Measurements from ENCODE around the gene SMARCD3. TPM values are rescaled to one million over a fixed set of nuclear protein-coding genes. Genes with fewer than 3 reads are reported as not detected.

Gene SMARCD3
- total RNA-seq, 2 donors from 2014 or later, result 81.5 to 125 TPM

DNA sequence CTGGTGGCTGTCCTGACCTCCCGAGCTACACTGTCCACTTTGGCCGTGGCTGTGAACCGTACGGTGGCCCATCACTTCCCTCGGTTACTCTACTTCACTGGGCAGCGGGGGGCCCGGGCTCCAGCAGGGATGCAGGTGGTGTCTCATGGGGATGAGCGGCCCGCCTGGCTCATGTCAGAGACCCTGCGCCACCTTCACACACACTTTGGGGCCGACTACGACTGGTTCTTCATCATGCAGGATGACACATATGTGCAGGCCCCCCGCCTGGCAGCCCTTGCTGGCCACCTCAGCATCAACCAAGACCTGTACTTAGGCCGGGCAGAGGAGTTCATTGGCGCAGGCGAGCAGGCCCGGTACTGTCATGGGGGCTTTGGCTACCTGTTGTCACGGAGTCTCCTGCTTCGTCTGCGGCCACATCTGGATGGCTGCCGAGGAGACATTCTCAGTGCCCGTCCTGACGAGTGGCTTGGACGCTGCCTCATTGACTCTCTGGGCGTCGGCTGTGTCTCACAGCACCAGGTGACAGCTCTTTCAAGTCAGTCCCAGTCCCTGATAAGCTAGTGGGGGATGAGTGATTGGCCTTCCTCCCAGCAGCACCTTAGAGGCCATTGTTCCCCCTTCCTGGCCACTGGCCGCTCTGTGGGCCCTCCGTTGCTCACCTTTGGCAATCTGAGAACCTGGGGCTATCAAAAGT is 13.3 kb downstream of the SMARCD3 start:
- Histone ChIP-seq H3K9me3 (no peaks in the 10 kb centered on the region), H3K27me3 (no peaks in the 10 kb centered on the region), H3K27ac (no peak overlapping the region), H3K4me3 (no peak overlapping the region), H3K36me3 (peaks cover 53% of the 10 kb centered on the region), H3K4me1 (peaks cover 0 to 40% of the 10 kb centered on the region in 2 donors)
- TF ChIP-seq, protein P1, sequence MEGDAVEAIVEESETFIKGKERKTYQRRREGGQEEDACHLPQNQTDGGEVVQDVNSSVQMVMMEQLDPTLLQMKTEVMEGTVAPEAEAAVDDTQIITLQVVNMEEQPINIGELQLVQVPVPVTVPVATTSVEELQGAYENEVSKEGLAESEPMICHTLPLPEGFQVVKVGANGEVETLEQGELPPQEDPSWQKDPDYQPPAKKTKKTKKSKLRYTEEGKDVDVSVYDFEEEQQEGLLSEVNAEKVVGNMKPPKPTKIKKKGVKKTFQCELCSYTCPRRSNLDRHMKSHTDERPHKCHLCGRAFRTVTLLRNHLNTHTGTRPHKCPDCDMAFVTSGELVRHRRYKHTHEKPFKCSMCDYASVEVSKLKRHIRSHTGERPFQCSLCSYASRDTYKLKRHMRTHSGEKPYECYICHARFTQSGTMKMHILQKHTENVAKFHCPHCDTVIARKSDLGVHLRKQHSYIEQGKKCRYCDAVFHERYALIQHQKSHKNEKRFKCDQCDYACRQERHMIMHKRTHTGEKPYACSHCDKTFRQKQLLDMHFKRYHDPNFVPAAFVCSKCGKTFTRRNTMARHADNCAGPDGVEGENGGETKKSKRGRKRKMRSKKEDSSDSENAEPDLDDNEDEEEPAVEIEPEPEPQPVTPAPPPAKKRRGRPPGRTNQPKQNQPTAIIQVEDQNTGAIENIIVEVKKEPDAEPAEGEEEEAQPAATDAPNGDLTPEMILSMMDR (IDR thresholded peaks at IDR 0.05), result no peak
- no peak for DNase-seq (ENCODE audit: low spot score)

DNA sequence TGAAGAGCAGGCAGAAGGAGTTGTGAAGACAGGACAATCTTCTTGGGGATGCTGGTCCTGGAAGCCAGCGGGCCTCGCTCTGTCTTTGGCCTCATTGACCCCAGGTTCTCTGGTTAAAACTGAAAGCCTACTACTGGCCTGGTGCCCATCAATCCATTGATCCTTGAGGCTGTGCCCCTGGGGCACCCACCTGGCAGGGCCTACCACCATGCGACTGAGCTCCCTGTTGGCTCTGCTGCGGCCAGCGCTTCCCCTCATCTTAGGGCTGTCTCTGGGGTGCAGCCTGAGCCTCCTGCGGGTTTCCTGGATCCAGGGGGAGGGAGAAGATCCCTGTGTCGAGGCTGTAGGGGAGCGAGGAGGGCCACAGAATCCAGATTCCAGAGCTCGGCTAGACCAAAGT is 14.7 kb downstream of the SMARCD3 start:
- Histone ChIP-seq H3K36me3 (peaks cover 39% of the 10 kb centered on the region), H3K27me3 (no peaks in the 10 kb centered on the region), H3K4me3 (peak overlapping the region in 1 of 2 donors; percentile 87), H3K27ac (peak overlapping the region in 1 of 2 donors; percentile 91), H3K4me1 (peaks cover 0 to 32% of the 10 kb centered on the region in 2 donors), H3K9me3 (no peaks in the 10 kb centered on the region)
- no peak for DNase-seq (ENCODE audit: low spot score)
- TF ChIP-seq, protein P1 (IDR thresholded peaks at IDR 0.05), result no peak

DNA sequence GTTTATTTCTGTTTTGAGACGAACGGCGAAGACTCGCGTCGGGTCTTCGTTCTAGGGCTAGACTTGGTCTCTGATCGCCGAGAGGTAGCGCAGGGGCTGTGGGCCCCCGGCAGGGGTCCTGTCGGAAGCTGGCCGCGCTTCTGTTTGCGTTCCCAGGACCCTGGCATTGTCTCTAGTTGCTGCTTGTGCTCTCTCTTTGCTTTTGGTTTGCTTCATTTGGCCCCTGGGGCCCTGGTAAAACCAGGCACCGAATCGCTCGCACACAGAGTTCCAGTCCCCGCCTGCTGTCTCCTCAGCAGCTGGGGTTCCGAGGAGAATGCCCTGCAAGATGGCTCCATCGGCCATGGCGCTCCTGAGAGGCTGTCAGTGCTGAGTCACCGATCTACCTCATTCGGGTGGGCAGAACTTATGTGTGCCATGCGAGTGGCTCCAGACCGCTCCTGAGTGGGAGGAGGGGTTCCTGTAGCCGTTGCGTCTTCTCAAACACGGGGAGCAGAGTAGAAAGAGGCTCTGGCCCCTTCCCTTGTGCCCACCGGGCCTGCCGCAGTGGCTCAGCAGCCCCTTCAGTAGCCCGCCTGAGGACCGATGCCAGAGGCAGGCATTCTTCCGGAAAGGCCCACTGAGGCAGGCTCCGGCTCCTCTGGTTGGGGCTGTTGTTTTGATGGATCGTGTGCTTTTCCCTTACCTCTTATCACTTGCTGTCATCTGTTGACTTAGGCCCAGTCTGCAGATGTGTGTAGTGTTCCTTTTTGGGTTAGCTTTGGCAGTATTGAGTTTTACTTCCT is 15.4 kb downstream of the SMARCD3 start:
- peak overlapping the region; percentile 79 to 87 for H3K4me3 ChIP-seq
- peak overlapping the region; percentile 82 to 91 for H3K27ac ChIP-seq
- TF ChIP-seq, protein P1 (IDR thresholded peaks at IDR 0.05), result no peak
- no peaks in the 10 kb centered on the region for H3K27me3 ChIP-seq
- H3K9me3 ChIP-seq, result no peaks in the 10 kb centered on the region
- DNase-seq (ENCODE audit: low spot score), result peak; percentile 74
- peaks cover 32% of the 10 kb centered on the region for H3K36me3 ChIP-seq
- peaks cover 0 to 32% of the 10 kb centered on the region in 2 donors for H3K4me1 ChIP-seq

DNA sequence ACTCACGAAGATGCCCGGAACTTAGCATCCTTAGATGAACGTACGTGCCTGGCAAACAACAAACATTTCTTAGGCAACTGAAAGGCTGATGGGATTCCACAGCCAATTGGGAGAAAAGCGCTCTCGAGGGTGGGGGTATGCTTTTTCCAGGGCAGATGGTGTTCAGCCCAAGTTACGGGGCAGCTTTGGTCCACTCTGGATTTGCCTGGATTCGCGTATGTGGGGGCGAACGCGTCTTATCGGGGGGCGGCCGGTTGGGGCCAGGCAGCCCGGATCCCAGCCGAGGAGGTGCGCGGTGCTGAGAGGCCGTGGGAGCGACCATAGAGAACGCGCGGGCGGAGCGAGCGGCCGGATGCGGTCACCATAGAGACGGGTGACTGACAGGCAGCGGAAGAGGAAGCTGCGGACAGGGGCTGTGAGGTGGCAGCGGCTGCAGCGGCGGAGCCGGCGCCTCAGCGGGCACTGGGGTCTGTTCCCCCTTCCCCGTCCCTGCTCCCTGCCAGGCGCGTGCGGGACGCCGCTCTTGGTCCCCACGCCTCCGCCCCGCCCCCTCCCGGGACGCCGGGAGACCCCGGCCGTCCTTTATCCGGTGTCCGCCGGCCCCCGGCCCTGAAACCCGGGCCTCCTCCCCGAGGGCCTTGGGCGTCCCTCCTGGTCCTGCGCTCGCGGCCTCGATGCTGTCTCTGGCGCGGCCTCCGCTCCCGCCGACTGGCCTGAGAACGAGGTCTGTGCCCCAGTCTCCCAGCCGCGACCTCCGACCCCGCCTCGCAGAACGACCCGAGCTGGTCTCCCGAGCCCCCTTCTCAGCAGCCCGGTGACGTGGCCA is 16.2 kb downstream of the SMARCD3 start, which contains the start of gene CHPF2:
Gene CHPF2 (plus strand): TSS at position 393 of the 826 bp plus-strand sequence. CDS start 1,529 bp downstream, outside the sequence.
- H3K4me1 ChIP-seq, result peaks cover 0 to 37% of the 10 kb centered on the region in 2 donors
- no peaks in the 10 kb centered on the region for H3K9me3 ChIP-seq
- peaks cover 24% of the 10 kb centered on the region for H3K36me3 ChIP-seq
- TF ChIP-seq, protein P1 (IDR thresholded peaks at IDR 0.05), result no peak
- H3K4me3 ChIP-seq, result peak within 1 kb of the TSS; percentile 79 to 87
- DNase-seq (ENCODE audit: low spot score), result peak; percentile 91
- no peaks in the 10 kb centered on the region for H3K27me3 ChIP-seq
- H3K27ac ChIP-seq, result peak within 1 kb of the TSS; percentile 82 to 91

DNA sequence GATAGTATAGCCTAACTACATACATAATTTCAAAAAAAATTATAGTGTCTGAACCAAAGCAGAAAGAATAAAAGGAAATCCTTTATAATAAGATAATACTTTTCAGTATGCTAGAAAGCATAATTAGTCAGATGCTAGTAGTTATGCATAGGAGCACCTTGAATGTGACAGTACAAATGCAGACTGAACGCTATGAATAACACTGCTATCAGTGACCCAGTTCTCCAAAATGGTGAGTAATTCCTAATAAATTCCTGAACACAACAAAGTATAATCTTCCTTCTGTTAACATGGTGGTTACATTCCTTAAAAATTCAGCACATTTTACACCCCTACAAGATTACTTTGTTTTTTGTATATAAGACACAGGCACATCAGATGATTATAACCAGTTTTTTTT is 17.4 kb downstream of the SMARCD3 start:
- H3K4me1 ChIP-seq, result peaks cover 0 to 43% of the 10 kb centered on the region in 2 donors
- no peak for DNase-seq (ENCODE audit: low spot score)

More for the DNA sequence above, 17.4 kb downstream of the SMARCD3 start:
- no peaks in the 10 kb centered on the region for H3K9me3 ChIP-seq
- H3K4me3 ChIP-seq, result no peak overlapping the region
- peaks cover 12% of the 10 kb centered on the region for H3K36me3 ChIP-seq
- no peaks in the 10 kb centered on the region for H3K27me3 ChIP-seq
- no peak overlapping the region for H3K27ac ChIP-seq
- TF ChIP-seq, protein P1 (IDR thresholded peaks at IDR 0.05), result no peak

All from right atrium auricular region (tissue), 2 donors.